Activated CD8-positive, alpha-beta memory T cell treated with anti-CD3 and anti-CD28 coated beads for 1 hour (primary cell): ENCODE results near the gene NDNF.

ENCODE experiments used
- DNase-seq, 2 donors: peaks; one replicate each; pipeline ENCODE4 v3.0.0-alpha.2; 2020; ENCODE audit warnings: low read depth in 1 of 2; ENCODE audit errors: extremely low read depth in 1 of 2

The NDNF gene

GRCh38 chr4:121071640-121072223 is 603 bp downstream of the NDNF start:
- no peak for DNase-seq

- DNase-seq = no peak
Observed at GRCh38 chr4:121070696-121071639, 1.4 kb downstream of the NDNF start.

GRCh38 chr4:121070274-121070673 is 2.1 kb downstream of the NDNF start:
- DNase-seq = no peak

GRCh38 chr4:121069430-121069829 is 2.9 kb downstream of the NDNF start:
- no peak for DNase-seq

GRCh38 chr4:121064482-121064881 is 7.9 kb downstream of the NDNF start:
- no peak for DNase-seq

GRCh38 chr4:121062521-121062920 is 9.8 kb downstream of the NDNF start:
- no peak for DNase-seq

- no peak for DNase-seq
Observed at GRCh38 chr4:121061861-121062260, 10.5 kb downstream of the NDNF start.

- DNase-seq = no peak
Observed at GRCh38 chr4:121061215-121061614, 11.1 kb downstream of the NDNF start.

- no peak for DNase-seq
Observed at GRCh38 chr4:121057466-121057922, 14.8 kb downstream of the NDNF start.

- no peak for DNase-seq
Observed at GRCh38 chr4:121056066-121056465, 16.3 kb downstream of the NDNF start.

GRCh38 chr4:121054373-121054772 is 18.0 kb downstream of the NDNF start:
- DNase-seq = no peak

GRCh38 chr4:121053601-121054143 is 18.7 kb downstream of the NDNF start:
- DNase-seq = no peak

- no peak for DNase-seq
Observed at GRCh38 chr4:121050300-121050699, 22.0 kb downstream of the NDNF start.

- DNase-seq = no peak
Observed at GRCh38 chr4:121049072-121049599, 23.2 kb downstream of the NDNF start.

GRCh38 chr4:121048165-121048564 is 24.2 kb downstream of the NDNF start:
- DNase-seq = no peak

GRCh38 chr4:121041307-121042090 is 30.8 kb downstream of the NDNF start:
- DNase-seq = no peak

- no peak for DNase-seq
Observed at GRCh38 chr4:121034017-121034416, 38.3 kb downstream of the NDNF start.

GRCh38 chr4:121030711-121031110 is 41.6 kb downstream of the NDNF start:
- no peak for DNase-seq

- no peak for DNase-seq
Observed at GRCh38 chr4:121030131-121030530, 42.2 kb downstream of the NDNF start.

- no peak for DNase-seq
Observed at GRCh38 chr4:121026034-121026433, 46.3 kb downstream of the NDNF start.

GRCh38 chr4:121025540-121025939 is 46.8 kb downstream of the NDNF start:
- no peak for DNase-seq
